OCI-LY1 (cell line): ENCODE data around the gene COL12A1.

ENCODE experiments used
- H2AFZ ChIP-seq: fragments of 200-600 bp; sonication (generic), shearing (Covaris generic); 2 replicates; pipeline ENCODE4 v1.6.0; 2014; ENCODE audit warnings: antibody characterized with exemption, mild to moderate bottlenecking, low read length
- H3F3A ChIP-seq: fragments of 200-600 bp; sonication (generic), shearing (Covaris generic); 2 replicates; pipeline ENCODE4 v1.6.0; 2014; ENCODE audit warnings: mild to moderate bottlenecking, antibody characterized with exemption, low read length, moderate library complexity; ENCODE audit not compliant: insufficient read depth
- H3K27ac ChIP-seq: fragments of 200-600 bp; sonication (generic); 2 replicates; pipeline ENCODE4 v1.5.1; 2014; ENCODE audit warnings: low read length, mixed run types, mild to moderate bottlenecking, low read depth; ENCODE audit not compliant: poor library complexity, severe bottlenecking
- H3K27me3 ChIP-seq: fragments of 200-600 bp; sonication (generic); 2 replicates; pipeline ENCODE4 v1.6.0; 2014; ENCODE audit warnings: antibody characterized with exemption, mild to moderate bottlenecking, low read length, moderate library complexity; ENCODE audit not compliant: insufficient read depth
- H3K36me3 ChIP-seq: fragments of 200-600 bp; sonication (generic); 2 replicates; pipeline ENCODE4 v1.6.1; 2014; ENCODE audit warnings: mild to moderate bottlenecking, antibody characterized with exemption, low read length, moderate library complexity, mixed read lengths; ENCODE audit not compliant: insufficient read depth
- H3K4me1 ChIP-seq: fragments of 200-600 bp; sonication (generic); 2 replicates; pipeline ENCODE4 v1.5.1; 2014; ENCODE audit warnings: mild to moderate bottlenecking, low read length, moderate library complexity; ENCODE audit not compliant: insufficient read depth, severe bottlenecking
- H3K4me2 ChIP-seq: fragments of 200-600 bp; sonication (generic), shearing (Covaris generic); 2 replicates; pipeline ENCODE4 v1.6.1; 2014; ENCODE audit warnings: low read length
- H3K4me3 ChIP-seq: fragments of 200-600 bp; sonication (generic); 2 replicates; pipeline ENCODE4 v1.5.1; 2014; ENCODE audit warnings: low read length, low read depth, mild to moderate bottlenecking, mixed read lengths; ENCODE audit not compliant: poor library complexity, severe bottlenecking
- H3K79me2 ChIP-seq: fragments of 200-600 bp; shearing (Covaris generic); 2 replicates; pipeline ENCODE4 v1.6.1; 2016; ENCODE audit warnings: mixed run types, low read length, mixed read lengths; ENCODE audit not compliant: insufficient read depth
- H3K9ac ChIP-seq: fragments of 200-600 bp; sonication (generic), shearing (Covaris generic); 2 replicates; pipeline ENCODE4 v1.6.1; 2014; ENCODE audit warnings: mild to moderate bottlenecking, low read length, mixed read lengths
- H3K9me2 ChIP-seq: fragments of 200-600 bp; sonication (generic), shearing (Covaris generic); 2 replicates; pipeline ENCODE4 v1.6.1; 2014; ENCODE audit warnings: low read depth, mild to moderate bottlenecking, low read length, mixed read lengths
- H3K9me3 ChIP-seq: fragments of 200-600 bp; shearing (Covaris generic); 2 replicates; pipeline ENCODE4 v1.6.1; 2014; ENCODE audit warnings: low read length, mixed read lengths
- H4K20me1 ChIP-seq: fragments of 200-600 bp; sonication (generic), shearing (Covaris generic); 2 replicates; pipeline ENCODE4 v1.6.0; 2016; ENCODE audit warnings: mild to moderate bottlenecking, low read length; ENCODE audit not compliant: insufficient read depth
- EZH2 ChIP-seq: fragments of 200-600 bp; sonication (generic), shearing (Covaris generic); IDR thresholded peaks from 2 replicates; pipeline ENCODE4 v1.8.0; 2017; ENCODE audit warnings: borderline replicate concordance, mixed run types, mild to moderate bottlenecking, antibody characterized with exemption, low read length, moderate library complexity, mixed read lengths
- TF ChIP-seq, protein P1 (sequence below): fragments of 200-600 bp; sonication (generic), shearing (Covaris generic); IDR thresholded peaks from 2 replicates; pipeline ENCODE4 v1.5.1; 2017; ENCODE audit warnings: mild to moderate bottlenecking, antibody characterized with exemption, low read length, moderate library complexity, mixed read lengths

COL12A1 gene

DNA sequence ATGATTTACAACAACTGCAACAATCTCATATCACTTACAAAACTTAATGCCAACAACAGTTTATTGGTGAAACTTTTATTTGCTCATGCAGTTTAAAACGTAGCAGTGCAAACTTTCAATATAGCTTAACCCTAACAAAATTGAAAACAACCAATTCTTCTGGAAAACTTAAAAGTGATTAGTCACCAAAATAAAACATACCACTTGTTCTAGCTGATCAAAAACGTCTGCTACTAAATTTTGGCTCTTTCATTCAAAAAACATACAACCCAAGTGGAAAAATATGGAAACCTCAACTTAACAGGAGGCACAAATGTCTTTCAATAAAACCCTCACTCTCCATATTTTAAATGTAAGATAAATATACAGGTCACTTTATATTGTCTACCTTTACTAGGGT, 39.6 kb downstream of the COL12A1 start:
- H3K4me3 ChIP-seq, result no peak overlapping the region
- H3K27ac ChIP-seq, result no peak overlapping the region
- TF ChIP-seq, protein P1, sequence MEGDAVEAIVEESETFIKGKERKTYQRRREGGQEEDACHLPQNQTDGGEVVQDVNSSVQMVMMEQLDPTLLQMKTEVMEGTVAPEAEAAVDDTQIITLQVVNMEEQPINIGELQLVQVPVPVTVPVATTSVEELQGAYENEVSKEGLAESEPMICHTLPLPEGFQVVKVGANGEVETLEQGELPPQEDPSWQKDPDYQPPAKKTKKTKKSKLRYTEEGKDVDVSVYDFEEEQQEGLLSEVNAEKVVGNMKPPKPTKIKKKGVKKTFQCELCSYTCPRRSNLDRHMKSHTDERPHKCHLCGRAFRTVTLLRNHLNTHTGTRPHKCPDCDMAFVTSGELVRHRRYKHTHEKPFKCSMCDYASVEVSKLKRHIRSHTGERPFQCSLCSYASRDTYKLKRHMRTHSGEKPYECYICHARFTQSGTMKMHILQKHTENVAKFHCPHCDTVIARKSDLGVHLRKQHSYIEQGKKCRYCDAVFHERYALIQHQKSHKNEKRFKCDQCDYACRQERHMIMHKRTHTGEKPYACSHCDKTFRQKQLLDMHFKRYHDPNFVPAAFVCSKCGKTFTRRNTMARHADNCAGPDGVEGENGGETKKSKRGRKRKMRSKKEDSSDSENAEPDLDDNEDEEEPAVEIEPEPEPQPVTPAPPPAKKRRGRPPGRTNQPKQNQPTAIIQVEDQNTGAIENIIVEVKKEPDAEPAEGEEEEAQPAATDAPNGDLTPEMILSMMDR, result no peak
- no peak for TF ChIP-seq EZH2
- H3K9me3 ChIP-seq, result no peaks in the 10 kb centered on the region
- H3K9me2 ChIP-seq, result no peaks in the 10 kb centered on the region
- no peaks in the 10 kb centered on the region for H3K79me2 ChIP-seq
- H2AFZ ChIP-seq, result no peak overlapping the region
- H3K36me3 ChIP-seq, result no peaks in the 10 kb centered on the region
- H4K20me1 ChIP-seq, result no peaks in the 10 kb centered on the region
- H3K4me1 ChIP-seq, result no peaks in the 10 kb centered on the region
- no peaks in the 10 kb centered on the region for H3F3A ChIP-seq
- H3K27me3 ChIP-seq, result no peaks in the 10 kb centered on the region
- H3K4me2 ChIP-seq, result no peak overlapping the region
- H3K9ac ChIP-seq, result no peak overlapping the region

DNA sequence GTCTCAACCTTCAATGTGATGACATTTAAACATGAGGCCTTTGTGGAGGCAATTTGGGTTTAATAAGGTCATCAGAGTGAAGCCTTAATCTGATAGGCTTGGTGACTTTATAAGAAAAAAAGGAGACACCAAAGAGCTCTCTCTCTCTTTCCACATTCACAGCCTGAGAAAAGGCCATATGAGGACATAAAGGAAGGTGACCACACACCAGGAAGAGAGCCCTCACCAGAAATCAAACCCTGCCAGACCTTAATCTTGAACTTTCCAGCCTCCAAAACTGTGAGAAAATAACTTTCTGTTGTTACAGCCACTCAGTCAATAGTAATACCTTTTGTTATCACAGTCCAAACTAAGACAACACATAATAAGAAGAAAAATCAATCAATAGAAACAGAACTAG, 47.7 kb downstream of the COL12A1 start:
- H3K27ac ChIP-seq, result no peak overlapping the region
- H3F3A ChIP-seq, result no peaks in the 10 kb centered on the region
- no peak overlapping the region for H3K4me2 ChIP-seq
- H3K4me1 ChIP-seq, result no peaks in the 10 kb centered on the region
- H2AFZ ChIP-seq, result no peak overlapping the region
- no peaks in the 10 kb centered on the region for H4K20me1 ChIP-seq
- no peak overlapping the region for H3K9ac ChIP-seq
- no peak overlapping the region for H3K4me3 ChIP-seq
- H3K9me3 ChIP-seq, result no peaks in the 10 kb centered on the region
- H3K36me3 ChIP-seq, result no peaks in the 10 kb centered on the region
- H3K9me2 ChIP-seq, result no peaks in the 10 kb centered on the region
- no peaks in the 10 kb centered on the region for H3K27me3 ChIP-seq
- TF ChIP-seq, protein P1, result no peak
- TF ChIP-seq EZH2, result no peak
- H3K79me2 ChIP-seq, result no peaks in the 10 kb centered on the region

DNA sequence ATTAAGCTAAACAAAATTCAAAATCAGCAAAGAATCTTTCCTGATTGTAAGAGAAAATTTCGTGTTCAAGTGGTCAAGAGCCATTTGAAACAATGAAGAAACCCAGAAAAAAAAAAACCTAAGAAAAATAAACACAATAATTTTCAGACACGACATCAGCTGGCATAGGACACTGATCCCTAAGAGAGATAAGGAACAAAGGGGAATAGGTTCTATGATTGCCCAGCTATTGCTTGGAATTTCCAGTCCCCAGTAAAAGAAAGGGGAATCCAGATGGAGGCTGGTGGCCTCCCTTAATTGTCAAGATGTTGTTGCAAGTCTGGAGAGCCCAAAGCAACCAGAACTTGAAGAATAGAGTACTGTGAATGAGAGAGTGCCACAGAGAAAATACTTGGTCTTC, 48.5 kb downstream of the COL12A1 start:
- Histone ChIP-seq H3K4me2 (no peak overlapping the region), H3K9me3 (no peaks in the 10 kb centered on the region), H3K9me2 (no peaks in the 10 kb centered on the region), H3K9ac (no peak overlapping the region), H3K4me1 (no peaks in the 10 kb centered on the region), H3K4me3 (no peak overlapping the region), H4K20me1 (no peaks in the 10 kb centered on the region), H3K27ac (no peak overlapping the region), H3F3A (no peaks in the 10 kb centered on the region), H3K79me2 (no peaks in the 10 kb centered on the region), H3K27me3 (no peaks in the 10 kb centered on the region), H2AFZ (no peak overlapping the region), H3K36me3 (no peaks in the 10 kb centered on the region)
- TF ChIP-seq EZH2, result no peak
- TF ChIP-seq, protein P1, result no peak
